HTERT RPE-1 (cell line): Measurements from ENCODE around the gene TMOD4.

Source experiments
- in situ Hi-C: fragments of 300-500 bp; cut with MboI; formaldehyde crosslinking; loops from 4 replicates; pipeline ENCODE4 v1.14.3; 2020; ENCODE audit warnings: low sequenced_read_pairs

TMOD4 gene

GRCh38 chr1:151143986-151144385 is 31.8 kb downstream of the TMOD4 start:
- in situ Hi-C loops = no loop called here

- in situ Hi-C loops = no loop called here
Observed at GRCh38 chr1:151143057-151143435, 32.7 kb downstream of the TMOD4 start.

- in situ Hi-C loops = no loop called here
Observed at GRCh38 chr1:151142411-151143056, 33.2 kb downstream of the TMOD4 start.

GRCh38 chr1:151137789-151138188 is 38.0 kb downstream of the TMOD4 start:
- in situ Hi-C loops = no loop called here

GRCh38 chr1:151135433-151136385 is 40.1 kb downstream of the TMOD4 start:
- in situ Hi-C loops = no loop called here

GRCh38 chr1:151134991-151135390 is 40.8 kb downstream of the TMOD4 start:
- in situ Hi-C loops = no loop called here

- in situ Hi-C loops = no loop called here
Observed at GRCh38 chr1:151134396-151134795, 41.4 kb downstream of the TMOD4 start.

GRCh38 chr1:151133018-151133806 is 42.6 kb downstream of the TMOD4 start:
- in situ Hi-C loops = no loop called here

- in situ Hi-C loops = no loop called here
Observed at GRCh38 chr1:151132335-151133017, 43.3 kb downstream of the TMOD4 start.

GRCh38 chr1:151131701-151132334 is 44.0 kb downstream of the TMOD4 start:
- in situ Hi-C loops = no loop called here

- in situ Hi-C loops = no loop called here
Observed at GRCh38 chr1:151130987-151131586, 44.7 kb downstream of the TMOD4 start.

- in situ Hi-C loops = no loop called here
Observed at GRCh38 chr1:151128800-151129199, 47.0 kb downstream of the TMOD4 start.

- in situ Hi-C loops = no loop called here
Observed at GRCh38 chr1:151124763-151125403, 50.9 kb downstream of the TMOD4 start.
